Epithelial cell of proximal tubule (primary cell): ENCODE results near the gene DYNLT1. TPM values are rescaled to one million over a fixed set of nuclear protein-coding genes. Genes with fewer than 3 reads are reported as not detected.
"Not testable (repeated sequence)": the region's sequence is repeated elsewhere in the genome, so short reads cannot be mapped to it uniquely, and the experiment has no call there.

Experiments used
- DNase-seq: peaks from one replicate; pipeline ENCODE4 v3.0.0-alpha.2; 2011; ENCODE audit warnings: low read depth
- H3K4me3 ChIP-seq: 2 replicates; pipeline ENCODE4 v1.5.1; 2011; ENCODE audit warnings: low read depth, mild to moderate bottlenecking, low read length
- total RNA-seq: library from RNA; depleted of rRNA; stranded (reverse); fragments of >200 nt; gene quantifications from 2 replicates; pipeline ENCODE4 v1.2.3, GENCODE V29; 2015
- TF ChIP-seq, protein P1 (sequence below): conservative IDR thresholded peaks from 2 replicates; pipeline ENCODE4 v1.5.1; 2012; ENCODE audit warnings: low read depth, mild to moderate bottlenecking, low read length

Gene DYNLT1
- total RNA-seq, 1 donor from 2014 or later, result 295 TPM

DNA sequence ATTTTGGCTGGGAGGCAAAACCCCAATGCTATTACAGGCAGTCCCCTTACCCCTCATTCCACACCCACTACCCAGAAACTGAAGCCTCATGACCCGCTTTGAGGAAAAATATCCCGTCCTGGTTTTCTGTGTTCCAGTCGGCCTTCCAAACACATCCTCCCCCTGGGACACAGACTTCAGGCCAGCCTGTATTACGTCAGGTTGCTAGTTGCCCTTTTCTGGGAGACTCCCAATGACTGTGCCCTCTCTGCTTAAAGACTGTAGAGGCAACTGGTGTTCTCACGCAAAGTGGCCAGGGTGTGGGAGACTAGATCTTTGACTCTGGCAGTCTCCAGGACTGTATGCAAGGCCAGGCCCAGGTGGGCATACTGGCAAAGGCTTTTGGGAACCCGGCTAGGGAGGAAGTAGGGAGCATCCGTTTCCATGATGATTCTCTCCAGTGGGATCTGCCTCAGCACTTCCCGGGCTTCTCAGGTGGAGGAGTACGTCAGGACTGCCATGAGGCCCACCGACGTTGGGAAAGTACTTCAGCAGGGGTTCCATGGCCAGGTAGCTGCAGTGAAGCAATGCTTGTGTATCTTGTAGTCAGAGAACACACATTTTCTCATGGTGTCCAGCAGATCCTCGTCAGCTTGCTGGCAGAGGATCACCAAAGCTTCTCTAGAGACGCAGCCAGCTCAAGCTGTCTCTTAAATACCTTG is 34.9 kb downstream of the DYNLT1 start:
- TF ChIP-seq, protein P1, sequence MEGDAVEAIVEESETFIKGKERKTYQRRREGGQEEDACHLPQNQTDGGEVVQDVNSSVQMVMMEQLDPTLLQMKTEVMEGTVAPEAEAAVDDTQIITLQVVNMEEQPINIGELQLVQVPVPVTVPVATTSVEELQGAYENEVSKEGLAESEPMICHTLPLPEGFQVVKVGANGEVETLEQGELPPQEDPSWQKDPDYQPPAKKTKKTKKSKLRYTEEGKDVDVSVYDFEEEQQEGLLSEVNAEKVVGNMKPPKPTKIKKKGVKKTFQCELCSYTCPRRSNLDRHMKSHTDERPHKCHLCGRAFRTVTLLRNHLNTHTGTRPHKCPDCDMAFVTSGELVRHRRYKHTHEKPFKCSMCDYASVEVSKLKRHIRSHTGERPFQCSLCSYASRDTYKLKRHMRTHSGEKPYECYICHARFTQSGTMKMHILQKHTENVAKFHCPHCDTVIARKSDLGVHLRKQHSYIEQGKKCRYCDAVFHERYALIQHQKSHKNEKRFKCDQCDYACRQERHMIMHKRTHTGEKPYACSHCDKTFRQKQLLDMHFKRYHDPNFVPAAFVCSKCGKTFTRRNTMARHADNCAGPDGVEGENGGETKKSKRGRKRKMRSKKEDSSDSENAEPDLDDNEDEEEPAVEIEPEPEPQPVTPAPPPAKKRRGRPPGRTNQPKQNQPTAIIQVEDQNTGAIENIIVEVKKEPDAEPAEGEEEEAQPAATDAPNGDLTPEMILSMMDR, result no peak
- no peak overlapping the region for H3K4me3 ChIP-seq
- no peak for DNase-seq

DNA sequence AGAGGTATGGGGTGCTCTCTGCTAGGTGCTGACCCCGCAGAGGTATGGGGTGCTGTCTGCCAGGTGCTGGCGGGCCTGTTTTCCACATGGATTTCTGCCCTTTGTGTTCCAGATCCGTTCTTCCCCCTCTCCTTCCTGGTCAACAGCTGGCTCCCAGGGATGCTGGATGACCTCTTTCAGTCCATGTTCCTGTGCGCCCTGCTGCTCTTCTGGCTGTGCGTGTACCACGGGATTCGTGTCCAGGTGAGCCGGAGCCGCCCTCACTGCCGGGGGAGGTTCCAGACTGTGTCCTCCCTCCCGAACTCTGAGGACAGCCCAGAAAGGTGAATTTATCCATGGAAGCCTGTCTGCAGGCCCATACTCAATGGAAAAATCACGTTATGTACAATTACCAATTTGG is 36.3 kb downstream of the DYNLT1 start:
- no peak overlapping the region for H3K4me3 ChIP-seq
- TF ChIP-seq, protein P1, result no peak
- DNase-seq, result no peak

DNA sequence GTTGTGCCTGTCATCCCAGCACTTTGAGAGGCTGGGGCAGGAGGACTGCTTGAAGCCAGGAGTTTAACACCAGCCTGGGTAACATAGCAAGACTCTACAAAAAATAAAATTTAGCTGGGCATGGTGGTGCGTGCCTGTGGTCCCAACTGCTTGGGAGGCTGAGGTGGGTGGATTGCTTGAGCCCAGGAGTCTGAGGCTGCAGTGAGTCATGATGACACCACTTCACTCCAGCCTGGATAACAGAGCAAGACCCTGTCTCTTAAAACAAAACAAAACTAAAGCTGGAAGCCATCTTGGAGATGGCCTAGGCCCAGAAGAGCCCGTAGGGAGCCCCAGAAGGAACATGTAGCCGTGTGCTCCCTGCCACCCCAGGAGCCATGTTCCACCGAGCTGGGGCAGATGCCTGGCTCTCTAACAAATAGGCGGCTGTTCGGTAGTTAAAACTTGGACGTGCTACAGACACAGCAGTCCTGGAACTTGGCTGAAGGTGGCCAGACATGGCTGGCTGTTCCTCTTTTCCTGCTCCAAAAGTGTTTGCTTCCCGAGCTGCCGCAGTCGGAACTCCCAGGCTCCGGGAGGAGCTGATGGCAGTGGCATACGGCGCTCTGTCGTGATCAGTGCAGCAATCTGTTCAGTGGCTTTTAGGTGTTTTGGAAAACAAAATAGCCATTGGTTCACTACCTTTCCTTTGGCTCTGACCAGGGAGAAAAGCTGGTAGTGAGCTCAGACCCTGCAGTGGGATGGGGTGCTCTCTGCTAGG is 37.0 kb downstream of the DYNLT1 start:
- no peak overlapping the region for H3K4me3 ChIP-seq
- TF ChIP-seq, protein P1, result no peak
- DNase-seq, result no peak

- H3K4me3 ChIP-seq, result no peak overlapping the region
- no peak for DNase-seq
- TF ChIP-seq, protein P1, result no peak
Measured at GRCh38 chr6:158606935-158607334, 37.6 kb downstream of the DYNLT1 start.

GRCh38 chr6:158606011-158606410 is 38.5 kb downstream of the DYNLT1 start:
- H3K4me3 ChIP-seq, DNase-seq: not testable (repeated sequence)

- no peak overlapping the region for H3K4me3 ChIP-seq
- DNase-seq, result peak; percentile 26
- TF ChIP-seq, protein P1, result peak; percentile 84
Measured at GRCh38 chr6:158605266-158605878, 39.2 kb downstream of the DYNLT1 start.

GRCh38 chr6:158604048-158604406 is 40.5 kb downstream of the DYNLT1 start:
- TF ChIP-seq, protein P1, result no peak
- no peak for DNase-seq
- no peak overlapping the region for H3K4me3 ChIP-seq
